Smooth muscle cell (in vitro differentiated cells): ENCODE results near the gene ALOX5. TPM values are rescaled to one million over a fixed set of nuclear protein-coding genes. Genes with fewer than 3 reads are reported as not detected.
"Not testable (repeated sequence)": the region's sequence is repeated elsewhere in the genome, so short reads cannot be mapped to it uniquely, and the experiment has no call there.

Experiments
- DNase-seq: peaks from one replicate; lab custom pipeline; 2025; ENCODE audit not compliant: unreplicated experiment; lab: John Stamatoyannopoulos, UW
- H2AFZ ChIP-seq: fragments of 200-600 bp; sonication (generic); 2 replicates; pipeline ENCODE4 v1.6.0; 2016; ENCODE audit warnings: antibody characterized with exemption, low read depth, mild to moderate bottlenecking
- H3F3A ChIP-seq: fragments of 200-600 bp; sonication (generic); 2 replicates; pipeline ENCODE4 v1.6.0; 2017; ENCODE audit warnings: antibody characterized with exemption, low read depth
- H3K27ac ChIP-seq: fragments of 200-600 bp; sonication (generic); 2 replicates; pipeline ENCODE4 v1.5.1; 2016; ENCODE audit warnings: low read depth, mild to moderate bottlenecking
- H3K27me3 ChIP-seq: fragments of 200-600 bp; sonication (generic); 2 replicates; pipeline ENCODE4 v1.6.1; 2016; ENCODE audit warnings: low read depth, mild to moderate bottlenecking
- H3K36me3 ChIP-seq: fragments of 200-600 bp; sonication (generic); 2 replicates; pipeline ENCODE4 v1.5.1; 2016; ENCODE audit warnings: low read depth
- H3K4me1 ChIP-seq: fragments of 200-600 bp; sonication (generic); 2 replicates; pipeline ENCODE4 v1.5.1; 2016; ENCODE audit warnings: low read depth
- H3K4me2 ChIP-seq: fragments of 200-600 bp; sonication (generic); 2 replicates; pipeline ENCODE4 v1.6.0; 2016; ENCODE audit warnings: mild to moderate bottlenecking
- H3K4me3 ChIP-seq: fragments of 200-600 bp; sonication (generic); 2 replicates; pipeline ENCODE4 v1.5.1; 2016; ENCODE audit warnings: mild to moderate bottlenecking
- H3K79me2 ChIP-seq: fragments of 200-600 bp; sonication (generic); 2 replicates; pipeline ENCODE4 v1.6.0; 2016; ENCODE audit warnings: low read depth, mild to moderate bottlenecking
- H3K9ac ChIP-seq: fragments of 200-600 bp; sonication (generic); 2 replicates; pipeline ENCODE4 v1.6.0; 2016; ENCODE audit warnings: low read depth
- H3K9me3 ChIP-seq: fragments of 200-600 bp; sonication (generic); replicated peaks from 2 replicates; pipeline ENCODE4 v1.5.1; 2016; ENCODE audit warnings: low read depth
- H4K20me1 ChIP-seq: fragments of 200-600 bp; sonication (generic); 2 replicates; pipeline ENCODE4 v1.6.0; 2016; ENCODE audit warnings: low read depth
- WGBS: methylation state at CpG from one replicate; pipeline ENCODE4 v1.1.7; 2016; ENCODE audit warnings: low lambda C conversion rate; 5-methylcytosine and 5-hydroxymethylcytosine counted together
- polyA plus RNA-seq: library from polyadenylated mRNA; unstranded; fragments of >200 nt; fragmentation: Nextera tagmentation; extraction: Ambion mirVana; gene quantifications from 2 replicates; pipeline ENCODE4 v1.2.1, GENCODE V29; 2016
- total RNA-seq: library from RNA; depleted of rRNA; stranded (reverse); fragments of >200 nt; gene quantifications from 2 replicates; pipeline ENCODE4 v1.2.3, GENCODE V29; 2014
- TF ChIP-seq, protein P1 (sequence below): fragments of 200-600 bp; sonication (generic); IDR thresholded peaks from 2 replicates; pipeline ENCODE4 v1.5.1; 2017; ENCODE audit warnings: borderline replicate concordance, mild to moderate bottlenecking, antibody characterized with exemption; ENCODE audit not compliant: insufficient read depth, poor library complexity, severe bottlenecking

ALOX5 gene
- total and polyA plus RNA-seq, 2 experiments from 2014 or later: 0.18 TPM; not detected in 1

DNA sequence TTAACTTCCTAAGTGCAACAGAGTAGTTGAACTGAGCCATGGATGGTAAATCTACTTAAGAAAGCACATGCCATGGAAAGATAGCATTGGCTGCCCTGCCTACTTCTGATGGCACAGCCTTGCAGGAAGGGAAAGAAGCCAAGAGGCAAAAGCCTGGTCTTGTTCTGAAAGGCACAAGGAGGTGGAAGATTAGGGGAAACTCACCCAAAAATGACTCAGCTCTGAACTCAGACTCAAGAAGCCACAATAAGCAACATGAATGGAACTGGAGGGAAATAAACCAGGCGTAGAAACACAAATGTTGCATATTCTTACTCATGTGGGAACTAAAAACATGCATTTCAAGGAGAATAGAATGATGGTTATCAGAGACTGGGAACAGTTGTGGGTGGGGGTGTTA is 20.8 kb upstream of the ALOX5 start:
- no peak for DNase-seq
- H3F3A ChIP-seq: no peaks in the 10 kb centered on the region
- no peaks in the 10 kb centered on the region for H3K4me1 ChIP-seq
- H2AFZ ChIP-seq: no peak overlapping the region
- 48% methylated on average over 1 of the region's 1 CpG for WGBS
- peak overlapping the region; percentile 47 for H3K4me2 ChIP-seq
- H3K9me3 ChIP-seq: no peaks in the 10 kb centered on the region
- TF ChIP-seq, protein P1, sequence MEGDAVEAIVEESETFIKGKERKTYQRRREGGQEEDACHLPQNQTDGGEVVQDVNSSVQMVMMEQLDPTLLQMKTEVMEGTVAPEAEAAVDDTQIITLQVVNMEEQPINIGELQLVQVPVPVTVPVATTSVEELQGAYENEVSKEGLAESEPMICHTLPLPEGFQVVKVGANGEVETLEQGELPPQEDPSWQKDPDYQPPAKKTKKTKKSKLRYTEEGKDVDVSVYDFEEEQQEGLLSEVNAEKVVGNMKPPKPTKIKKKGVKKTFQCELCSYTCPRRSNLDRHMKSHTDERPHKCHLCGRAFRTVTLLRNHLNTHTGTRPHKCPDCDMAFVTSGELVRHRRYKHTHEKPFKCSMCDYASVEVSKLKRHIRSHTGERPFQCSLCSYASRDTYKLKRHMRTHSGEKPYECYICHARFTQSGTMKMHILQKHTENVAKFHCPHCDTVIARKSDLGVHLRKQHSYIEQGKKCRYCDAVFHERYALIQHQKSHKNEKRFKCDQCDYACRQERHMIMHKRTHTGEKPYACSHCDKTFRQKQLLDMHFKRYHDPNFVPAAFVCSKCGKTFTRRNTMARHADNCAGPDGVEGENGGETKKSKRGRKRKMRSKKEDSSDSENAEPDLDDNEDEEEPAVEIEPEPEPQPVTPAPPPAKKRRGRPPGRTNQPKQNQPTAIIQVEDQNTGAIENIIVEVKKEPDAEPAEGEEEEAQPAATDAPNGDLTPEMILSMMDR: no peak
- H3K9ac ChIP-seq: peak overlapping the region; percentile 55
- no peaks in the 10 kb centered on the region for H3K79me2 ChIP-seq
- peak overlapping the region; percentile 93 for H3K27ac ChIP-seq
- no peak overlapping the region for H3K4me3 ChIP-seq
- H3K27me3 ChIP-seq: no peaks in the 10 kb centered on the region
- no peaks in the 10 kb centered on the region for H4K20me1 ChIP-seq
- no peaks in the 10 kb centered on the region for H3K36me3 ChIP-seq

DNA sequence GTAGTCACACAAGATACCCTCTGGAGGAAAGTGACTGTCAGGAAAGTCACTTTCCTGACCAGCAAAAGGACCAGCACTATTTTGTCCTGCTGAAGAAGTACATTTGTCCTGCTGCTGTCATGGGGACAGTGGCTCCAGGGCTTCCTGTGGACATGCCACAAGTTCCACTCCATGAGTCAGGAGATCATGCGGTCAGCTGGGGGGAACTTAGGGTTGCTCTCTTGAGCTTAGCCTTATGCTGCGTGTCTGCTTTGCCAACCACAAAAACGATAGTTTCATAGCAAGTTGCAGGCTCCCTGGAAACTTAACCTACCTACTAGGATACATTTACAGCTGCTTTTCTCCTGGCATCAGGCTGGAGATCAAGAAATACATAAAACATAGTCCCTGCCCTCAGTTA is 19.8 kb upstream of the ALOX5 start:
- H3K27me3 ChIP-seq: no peaks in the 10 kb centered on the region
- H3K4me3 ChIP-seq: no peak overlapping the region
- TF ChIP-seq, protein P1: no peak
- H3K4me1 ChIP-seq: no peaks in the 10 kb centered on the region
- no peaks in the 10 kb centered on the region for H3F3A ChIP-seq
- 52% methylated on average over 3 of the region's 3 CpGs for WGBS
- peak overlapping the region; percentile 47 for H3K4me2 ChIP-seq
- peak overlapping the region; percentile 93 for H3K27ac ChIP-seq
- DNase-seq: no peak
- peak overlapping the region; percentile 55 for H3K9ac ChIP-seq
- no peaks in the 10 kb centered on the region for H4K20me1 ChIP-seq
- H3K9me3 ChIP-seq: no peaks in the 10 kb centered on the region
- no peaks in the 10 kb centered on the region for H3K79me2 ChIP-seq
- H3K36me3 ChIP-seq: no peaks in the 10 kb centered on the region
- no peak overlapping the region for H2AFZ ChIP-seq

GRCh38 chr10:45355494-45355893 is 18.5 kb upstream of the ALOX5 start:
- H3K4me3 ChIP-seq: no peak overlapping the region
- H3K4me1 ChIP-seq: no peaks in the 10 kb centered on the region
- H3K27me3 ChIP-seq: no peaks in the 10 kb centered on the region
- H3K36me3 ChIP-seq: no peaks in the 10 kb centered on the region
- DNase-seq: no peak
- no peak overlapping the region for H3K27ac ChIP-seq
- H3K4me2 ChIP-seq: no peak overlapping the region
- H3F3A ChIP-seq: no peaks in the 10 kb centered on the region
- H3K9me3 ChIP-seq: no peaks in the 10 kb centered on the region
- WGBS: 92% methylated on average over 4 of the region's 4 CpGs
- H2AFZ ChIP-seq: no peak overlapping the region
- H3K79me2 ChIP-seq: no peaks in the 10 kb centered on the region
- H3K9ac ChIP-seq: no peak overlapping the region
- TF ChIP-seq, protein P1: no peak
- H4K20me1 ChIP-seq: no peaks in the 10 kb centered on the region

DNA sequence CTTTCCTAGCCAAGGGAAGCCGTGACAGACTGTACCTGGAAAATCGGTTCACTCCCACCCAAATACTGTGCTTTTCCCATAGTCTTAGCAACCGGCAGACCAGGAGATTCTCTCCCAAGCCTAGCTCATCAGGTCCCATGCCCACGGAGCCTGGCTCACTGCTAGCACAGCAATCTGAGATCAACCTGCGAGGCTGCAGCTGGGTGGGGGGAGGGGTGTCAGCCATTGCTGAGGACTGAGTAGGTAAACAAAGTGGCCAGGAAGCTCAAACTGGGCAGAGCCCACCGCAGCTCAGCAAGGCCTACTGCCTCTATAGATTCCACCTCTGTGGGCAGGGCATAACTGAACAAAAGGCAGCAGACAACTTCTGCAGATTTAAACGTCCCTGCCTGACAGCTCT is 15.1 kb upstream of the ALOX5 start:
- H3K36me3 ChIP-seq, H3K27me3 ChIP-seq: not testable (repeated sequence)
- WGBS: 65% methylated on average over 7 of the region's 7 CpGs

GRCh38 chr10:45361983-45362799 is 11.8 kb upstream of the ALOX5 start:
- not testable (repeated sequence) for H4K20me1 ChIP-seq, H3K79me2 ChIP-seq, H3K9ac ChIP-seq, H3K36me3 ChIP-seq, DNase-seq, H3K9me3 ChIP-seq, H3F3A ChIP-seq, H3K4me1 ChIP-seq, H3K27me3 ChIP-seq, H3K27ac ChIP-seq
- Histone ChIP-seq H2AFZ (peak overlapping the region; percentile 41), H3K4me3 (peak overlapping the region; percentile 53), H3K4me2 (peak overlapping the region; percentile 84)
- WGBS: 16% methylated on average over 18 of the region's 18 CpGs

More for the DNA sequence above, 15.1 kb upstream of the ALOX5 start:
- not testable (repeated sequence) for H3K9ac ChIP-seq, H3K4me2 ChIP-seq, H3K4me1 ChIP-seq, H3K27ac ChIP-seq, H3F3A ChIP-seq, H4K20me1 ChIP-seq, H3K9me3 ChIP-seq, H3K79me2 ChIP-seq, H2AFZ ChIP-seq, DNase-seq, H3K4me3 ChIP-seq

DNA sequence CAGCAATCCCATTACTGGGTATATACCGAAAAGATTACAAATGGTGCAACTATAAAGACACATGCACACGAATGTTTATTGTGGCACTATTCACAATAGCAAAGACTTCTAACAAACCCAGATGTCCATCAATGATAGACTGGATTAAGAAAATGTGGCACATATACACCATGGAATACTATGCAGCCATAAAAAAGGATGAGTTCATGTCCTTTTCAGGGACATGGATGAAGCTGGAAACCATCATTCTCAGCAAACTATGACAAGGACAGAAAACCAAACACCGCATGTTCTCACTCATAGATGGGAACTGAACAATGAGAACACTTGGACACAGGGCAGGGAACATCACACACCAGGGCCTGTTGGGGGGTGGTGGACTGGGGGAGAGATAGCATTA is 6.4 kb upstream of the ALOX5 start:
- H4K20me1 ChIP-seq, H3K4me3 ChIP-seq, H3K9ac ChIP-seq, H3F3A ChIP-seq, H2AFZ ChIP-seq, H3K36me3 ChIP-seq, H3K27ac ChIP-seq, H3K4me1 ChIP-seq, H3K79me2 ChIP-seq, DNase-seq, H3K9me3 ChIP-seq, H3K4me2 ChIP-seq: not testable (repeated sequence)
- H3K27me3 ChIP-seq: peaks cover 40% of the 10 kb centered on the region
- WGBS: 93% methylated on average over 3 of the region's 3 CpGs
